ENCODE data around the gene FKBP8. TPM values are rescaled to one million over a fixed set of nuclear protein-coding genes. Genes with fewer than 3 reads are reported as not detected.
A peak's percentile ranks its signal among the peaks of the same experiment; 100 is the strongest.

The FKBP8 gene
- total and polyA plus RNA-seq, 7 experiments from 2014 or later = 96.9 to 241 (median 164) TPM

GRCh38 chr19:18488403-18488723 is 55.0 kb downstream of the FKBP8 start:
- H3K9me3 ChIP-seq (ENCODE audit: control insufficient read depth in 2 of 3, low read length in 3 of 3) = no peaks in the 10 kb centered on the region
- CTCF ChIA-PET = interaction anchor here (0.6 kb wide), 1 partner anchor 84 kb away, joined by 3 read pairs; no protein-coding TSS in a partner anchor
- H3K4me3 ChIP-seq (ENCODE audit: low read length) = no peak overlapping the region
- Mint-ChIP-seq H3K4me3 (no peak overlapping the region), H3K36me3 (peaks cover 0 to 7% (median 0%) of the 10 kb centered on the region in 5 donors), H3K4me1 (peaks cover 31 to 68% (median 45%) of the 10 kb centered on the region in 7 donors), H3K27me3 (no peaks in the 10 kb centered on the region), H3K27ac (no peak overlapping the region), H3K9me3 (no peaks in the 10 kb centered on the region)
- H3K27me3 ChIP-seq (ENCODE audit: control insufficient read depth in 2 of 2, insufficient read depth in 2 of 2, low read length in 2 of 2) = no peaks in the 10 kb centered on the region
- peaks cover 0 to 54% of the 10 kb centered on the region in 2 donors for H3K4me1 ChIP-seq (ENCODE audit: control insufficient read depth in 2 of 2, insufficient read depth in 2 of 2, low read length in 2 of 2)
- POLR2A ChIA-PET = no interaction called here
- ATAC-seq (peak; percentile 52), DNase-seq (no peak)
- H3K36me3 ChIP-seq (ENCODE audit: control insufficient read depth in 2 of 3, insufficient read depth in 3 of 3, low read length in 3 of 3) = peaks cover 0 to 7% (median 0%) of the 10 kb centered on the region in 3 experiments
- intact Hi-C loops (cut with micrococcal nuclease) = no loop called here
- H3K27ac ChIP-seq (ENCODE audit: low read depth, low read length) = no peak overlapping the region

DNA sequence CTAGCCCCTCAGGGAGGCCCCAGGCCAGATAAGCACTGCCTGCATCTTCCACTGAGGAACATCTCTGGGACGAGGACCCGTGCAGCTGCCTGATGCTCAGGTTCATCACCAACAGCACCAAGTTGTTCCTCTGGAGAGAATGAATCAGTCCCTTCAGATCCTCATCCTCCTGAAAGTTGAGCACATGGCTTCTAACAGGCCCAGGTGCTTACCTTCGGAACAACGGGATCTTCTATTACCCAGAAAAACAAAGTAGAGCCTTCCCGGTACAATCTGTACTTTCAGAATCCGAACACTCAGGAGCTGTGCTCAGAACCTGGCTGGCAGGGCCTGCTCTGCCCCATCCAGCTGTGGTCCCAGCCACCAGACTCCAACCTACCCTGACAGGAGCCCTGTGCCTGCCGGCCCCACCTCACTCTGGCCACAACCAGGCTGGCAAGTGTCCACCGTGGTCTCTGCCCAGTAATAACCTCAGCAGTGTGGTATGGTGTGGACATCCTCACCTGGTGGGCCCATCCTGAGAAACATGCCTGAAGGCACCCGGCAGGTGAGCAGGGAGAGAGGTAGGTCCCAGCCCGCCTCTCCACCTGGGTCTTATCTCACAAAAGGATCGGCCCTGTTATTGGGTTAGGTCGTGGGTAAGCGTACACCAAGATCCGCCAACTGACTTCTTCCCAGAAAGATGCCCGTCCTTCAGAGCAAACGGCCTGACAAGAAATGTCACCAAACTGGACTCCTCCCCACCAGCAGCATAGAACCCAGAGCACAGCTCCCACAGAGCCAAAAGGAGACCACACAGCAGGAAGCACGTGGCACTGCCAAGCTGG is 55.6 kb downstream of the FKBP8 start:
- POLR2A ChIA-PET = no interaction called here
- H3K4me1 ChIP-seq (ENCODE audit: control insufficient read depth in 2 of 2, insufficient read depth in 2 of 2, low read length in 2 of 2) = peaks cover 0 to 48% of the 10 kb centered on the region in 2 donors
- H3K9me3 ChIP-seq (ENCODE audit: control insufficient read depth in 2 of 3, low read length in 3 of 3) = no peaks in the 10 kb centered on the region
- no peaks in the 10 kb centered on the region for H3K27me3 ChIP-seq (ENCODE audit: control insufficient read depth in 2 of 2, insufficient read depth in 2 of 2, low read length in 2 of 2)
- Mint-ChIP-seq H3K36me3 (peaks cover 0 to 7% (median 0%) of the 10 kb centered on the region in 5 donors), H3K4me3 (no peak overlapping the region), H3K27ac (peak overlapping the region in 1 of 9 donors; percentile 17), H3K4me1 (peaks cover 36 to 67% (median 48%) of the 10 kb centered on the region in 7 donors), H3K27me3 (no peaks in the 10 kb centered on the region), H3K9me3 (no peaks in the 10 kb centered on the region)
- ATAC-seq = no peak
- intact Hi-C loops (cut with micrococcal nuclease) = no loop called here
- DNase-seq = no peak
- no peak overlapping the region for H3K4me3 ChIP-seq (ENCODE audit: low read length)
- peaks cover 0 to 7% (median 0%) of the 10 kb centered on the region in 3 experiments for H3K36me3 ChIP-seq (ENCODE audit: control insufficient read depth in 2 of 3, insufficient read depth in 3 of 3, low read length in 3 of 3)
- CTCF ChIA-PET = no interaction called here
- H3K27ac ChIP-seq (ENCODE audit: low read depth, low read length) = no peak overlapping the region

- Mint-ChIP-seq H3K9me3 (peaks cover 0 to 2% (median 0%) of the 10 kb centered on the region in 11 donors), H3K27ac (no peak overlapping the region), H3K36me3 (peaks cover 0 to 3% (median 0%) of the 10 kb centered on the region in 5 donors), H3K4me1 (peaks cover 44 to 72% (median 49%) of the 10 kb centered on the region in 7 donors), H3K4me3 (no peak overlapping the region), H3K27me3 (no peaks in the 10 kb centered on the region)
- DNase-seq (no peak), ATAC-seq (no peak)
- intact Hi-C loops (cut with micrococcal nuclease) = no loop called here
- H3K36me3 ChIP-seq (ENCODE audit: control insufficient read depth in 2 of 3, insufficient read depth in 3 of 3, low read length in 3 of 3) = peaks cover 0 to 7% (median 0%) of the 10 kb centered on the region in 3 experiments
- peaks cover 0 to 39% of the 10 kb centered on the region in 2 donors for H3K4me1 ChIP-seq (ENCODE audit: control insufficient read depth in 2 of 2, insufficient read depth in 2 of 2, low read length in 2 of 2)
- ChIA-PET POLR2A (no interaction called here), CTCF (interaction anchor here (0.5 to 0.6 kb wide), 2 partner anchors 12 to 756 kb away, joined by 3 read pairs; no protein-coding TSS in a partner anchor)
- H3K9me3 ChIP-seq (ENCODE audit: control insufficient read depth in 2 of 3, low read length in 3 of 3) = no peaks in the 10 kb centered on the region
- no peak overlapping the region for H3K27ac ChIP-seq (ENCODE audit: low read depth, low read length)
- H3K4me3 ChIP-seq (ENCODE audit: low read length) = no peak overlapping the region
- no peaks in the 10 kb centered on the region for H3K27me3 ChIP-seq (ENCODE audit: control insufficient read depth in 2 of 2, insufficient read depth in 2 of 2, low read length in 2 of 2)
These were observed 56.6 kb downstream of the FKBP8 start for GRCh38 chr19:18486746-18487145.

DNA sequence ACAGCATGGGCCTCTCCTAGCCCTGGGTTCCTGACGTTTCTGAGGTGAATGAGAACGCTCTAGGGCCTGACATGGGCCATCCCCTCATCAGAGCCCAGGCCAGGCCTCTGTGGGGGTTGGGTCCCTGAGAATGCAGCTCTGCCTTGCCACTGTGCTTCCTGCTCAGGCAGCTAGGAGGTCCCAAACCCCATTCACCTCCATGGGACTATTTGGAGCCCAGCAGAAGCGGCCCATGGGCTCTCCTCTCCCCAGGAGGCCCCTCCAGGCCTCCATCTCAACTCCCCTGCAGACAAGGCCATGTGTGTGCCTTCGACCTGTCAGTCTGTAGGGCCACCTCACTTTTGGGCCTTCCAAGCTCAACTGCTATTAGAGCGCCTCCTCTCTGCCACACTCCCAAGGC is 58.4 kb downstream of the FKBP8 start:
- peaks cover under 1 to 37% of the 10 kb centered on the region in 2 donors for H3K4me1 ChIP-seq (ENCODE audit: control insufficient read depth in 2 of 2, insufficient read depth in 2 of 2, low read length in 2 of 2)

DNA sequence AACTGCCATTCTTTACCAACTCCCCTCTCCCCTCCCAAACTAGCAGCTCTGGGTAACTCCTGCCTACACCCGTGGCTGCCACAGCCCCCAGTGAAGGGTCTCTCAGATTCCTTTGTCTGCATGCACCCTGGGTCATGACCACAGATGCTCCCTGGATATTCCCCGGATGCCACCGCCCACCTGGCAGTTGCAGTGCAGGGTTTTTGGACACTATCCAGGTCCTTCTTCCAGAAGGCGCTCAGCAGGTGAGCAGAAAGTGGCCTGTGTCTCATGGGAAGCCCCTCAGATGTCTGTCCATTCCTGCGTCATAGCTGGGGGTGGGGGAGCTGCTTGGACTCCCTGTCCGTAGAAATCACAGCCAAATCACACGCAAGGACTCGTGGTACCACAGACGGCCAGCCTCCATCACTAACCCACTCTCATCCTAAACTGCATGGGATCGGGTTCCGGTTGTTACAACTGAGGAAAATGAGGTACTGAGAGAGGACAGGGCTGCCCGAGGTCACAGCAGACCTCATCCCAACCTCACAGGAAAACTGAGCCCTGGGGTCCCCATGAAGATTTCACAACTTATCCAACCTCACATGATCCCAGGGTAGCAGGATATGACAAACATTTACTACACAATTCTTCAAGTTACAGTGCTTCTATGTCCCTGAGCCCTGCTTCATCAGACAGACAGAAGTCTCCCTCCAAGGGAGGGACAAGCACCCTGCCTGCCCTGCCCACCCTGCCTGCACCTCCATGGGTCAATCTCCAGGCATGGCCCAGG is 60.1 kb downstream of the FKBP8 start:
- peak overlapping the region in 1 of 9 donors; percentile 28 for H3K27ac Mint-ChIP-seq
- no peak for ATAC-seq
- POLR2A ChIA-PET = no interaction called here
- peaks cover 0 to 2% (median 0%) of the 10 kb centered on the region in 11 donors for H3K9me3 Mint-ChIP-seq
- H3K36me3 Mint-ChIP-seq = peaks cover 0 to 6% (median 0%) of the 10 kb centered on the region in 5 donors
- no peaks in the 10 kb centered on the region for H3K27me3 Mint-ChIP-seq
- Histone ChIP-seq H3K4me1 (ENCODE audit: control insufficient read depth in 2 of 2, insufficient read depth in 2 of 2, low read length in 2 of 2) (peaks cover 15 to 50% of the 10 kb centered on the region in 2 donors), H3K27me3 (ENCODE audit: control insufficient read depth in 2 of 2, insufficient read depth in 2 of 2, low read length in 2 of 2) (no peaks in the 10 kb centered on the region), H3K4me3 (ENCODE audit: low read length) (no peak overlapping the region), H3K9me3 (ENCODE audit: control insufficient read depth in 2 of 3, low read length in 3 of 3) (no peaks in the 10 kb centered on the region), H3K36me3 (ENCODE audit: control insufficient read depth in 2 of 3, insufficient read depth in 3 of 3, low read length in 3 of 3) (peaks cover 0 to 7% (median 0%) of the 10 kb centered on the region in 3 experiments), H3K27ac (ENCODE audit: low read depth, low read length) (no peak overlapping the region)
- CTCF ChIA-PET = interaction anchor here (0.9 kb wide), 1 partner anchor 364 kb away, joined by 3 read pairs; no protein-coding TSS in a partner anchor
- H3K4me1 Mint-ChIP-seq = peaks cover 60 to 82% (median 71%) of the 10 kb centered on the region in 7 donors
- peak overlapping the region in 1 of 10 donors; percentile 2 for H3K4me3 Mint-ChIP-seq
- intact Hi-C loops (cut with micrococcal nuclease) = no loop called here
- DNase-seq = no peak

More for the DNA sequence above, 58.4 kb downstream of the FKBP8 start:
- Mint-ChIP-seq H3K9me3 (peaks cover 0 to 2% (median 0%) of the 10 kb centered on the region in 11 donors), H3K4me3 (no peak overlapping the region), H3K27ac (peak overlapping the region in 4 of 9 donors; percentile 29 to 81 (median 44)), H3K27me3 (no peaks in the 10 kb centered on the region), H3K36me3 (peaks cover 0 to 6% (median 0%) of the 10 kb centered on the region in 5 donors), H3K4me1 (peaks cover 52 to 83% (median 58%) of the 10 kb centered on the region in 7 donors)
- H3K36me3 ChIP-seq (ENCODE audit: control insufficient read depth in 2 of 3, insufficient read depth in 3 of 3, low read length in 3 of 3) = peaks cover 0 to 7% (median 0%) of the 10 kb centered on the region in 3 experiments
- intact Hi-C loops (cut with micrococcal nuclease) = no loop called here
- no peaks in the 10 kb centered on the region for H3K27me3 ChIP-seq (ENCODE audit: control insufficient read depth in 2 of 2, insufficient read depth in 2 of 2, low read length in 2 of 2)
- ChIA-PET CTCF (interaction anchor here (1.1 kb wide), 1 partner anchor 18 kb away, joined by 3 read pairs; no protein-coding TSS in a partner anchor), POLR2A (no interaction called here)
- H3K27ac ChIP-seq (ENCODE audit: low read depth, low read length) = no peak overlapping the region
- no peaks in the 10 kb centered on the region for H3K9me3 ChIP-seq (ENCODE audit: control insufficient read depth in 2 of 3, low read length in 3 of 3)
- no peak for ATAC-seq
- DNase-seq = no peak
- H3K4me3 ChIP-seq (ENCODE audit: low read length) = no peak overlapping the region

Measured in naive thymus-derived CD4-positive, alpha-beta T cell (primary cell).